HCT116 (cell line): ENCODE data around the gene MAPK6.
"Not testable (repeated sequence)": the region's sequence is repeated elsewhere in the genome, so short reads cannot be mapped to it uniquely, and the experiment has no call there.

Source experiments
- CEBPB ChIP-seq: IDR thresholded peaks from 2 replicates; pipeline ENCODE4 v1.6.1; 2012; ENCODE audit warnings: low read depth
- CTCF ChIP-seq, 3 experiments: fragments of 200-600 bp in 1 of 3; sonication (generic) in 1 of 3; IDR thresholded peaks in 2 of 3; conservative IDR thresholded peaks in 1 of 3; 2 replicates each; pipeline ENCODE4 v1.5.1; 2012 to 2017; ENCODE audit warnings: low read depth in 2 of 3, low read length in 2 of 3, antibody characterized with exemption in 1 of 3, borderline replicate concordance in 1 of 3, control low read depth in 1 of 3, mild to moderate bottlenecking in 1 of 3, mixed read lengths in 1 of 3, mixed run types in 1 of 3, moderate library complexity in 1 of 3; ENCODE audit not compliant: insufficient read depth in 1 of 3
- EGR1 ChIP-seq: IDR thresholded peaks from 2 replicates; pipeline ENCODE4 v1.6.1; 2012; ENCODE audit warnings: low read depth
- ELF1 ChIP-seq: IDR thresholded peaks from 2 replicates; pipeline ENCODE4 v1.6.1; 2012; ENCODE audit warnings: low read depth, borderline replicate concordance
- EZH2 ChIP-seq: fragments of 200-600 bp; sonication (generic); IDR thresholded peaks from 2 replicates; pipeline ENCODE4 v1.6.1; 2017; ENCODE audit warnings: antibody characterized with exemption, mixed run types
- EZH2phosphoT487 ChIP-seq: fragments of 200-600 bp; IDR thresholded peaks from 2 replicates; pipeline ENCODE4 v1.6.1; 2018; ENCODE audit warnings: antibody characterized with exemption, borderline replicate concordance
- JUND ChIP-seq: IDR thresholded peaks from 2 replicates; pipeline ENCODE4 v1.6.1; 2012
- POLR2A ChIP-seq: IDR thresholded peaks from 2 replicates; pipeline ENCODE4 v1.7.0; 2011; ENCODE audit warnings: borderline replicate concordance; ENCODE audit not compliant: insufficient read depth, insufficient read length; ENCODE audit errors: extremely low read depth
- POLR2AphosphoS5 ChIP-seq: IDR thresholded peaks from 2 replicates; pipeline ENCODE4 v1.6.1; 2011; ENCODE audit warnings: mild to moderate bottlenecking, low read depth, low read length, moderate library complexity
- SP1 ChIP-seq: IDR thresholded peaks from 2 replicates; pipeline ENCODE4 v1.6.1; 2012; ENCODE audit warnings: low read depth
- YY1 ChIP-seq: IDR thresholded peaks from 2 replicates; pipeline ENCODE4 v1.6.1; 2011; ENCODE audit warnings: low read length, low read depth, moderate library complexity, mild to moderate bottlenecking; ENCODE audit not compliant: insufficient replicate concordance; ENCODE audit errors: extremely low read depth
- ZBTB33 ChIP-seq: IDR thresholded peaks from 2 replicates; pipeline ENCODE4 v1.6.1; 2011; ENCODE audit warnings: mild to moderate bottlenecking, low read length, moderate library complexity; ENCODE audit not compliant: insufficient replicate concordance; ENCODE audit errors: extremely low read depth

GRCh38 chr15:52046552-52046951 lies 27.5 kb downstream of the MAPK6 start:
- not testable (repeated sequence) for TF ChIP-seq SP1; CEBPB; CTCF (IDR thresholded peaks at IDR 0.05 in 2 of 3, conservative IDR thresholded peaks at IDR 0.05 in 1 of 3; ENCODE audit: borderline replicate concordance in 1 of 3, insufficient read depth in 1 of 3, low read depth in 2 of 3, low read length in 2 of 3); EZH2; ELF1; JUND; POLR2AphosphoS5; EGR1; YY1; POLR2A; ZBTB33; EZH2phosphoT487
